OCI-LY1 (cell line): ENCODE data around the gene KLHL5.

Experiments used
- H2AFZ ChIP-seq: fragments of 200-600 bp; sonication (generic), shearing (Covaris generic); 2 replicates; pipeline ENCODE4 v1.6.0; 2014; ENCODE audit warnings: antibody characterized with exemption, mild to moderate bottlenecking, low read length
- H3F3A ChIP-seq: fragments of 200-600 bp; sonication (generic), shearing (Covaris generic); 2 replicates; pipeline ENCODE4 v1.6.0; 2014; ENCODE audit warnings: mild to moderate bottlenecking, antibody characterized with exemption, low read length, moderate library complexity; ENCODE audit not compliant: insufficient read depth
- H3K27ac ChIP-seq: fragments of 200-600 bp; sonication (generic); 2 replicates; pipeline ENCODE4 v1.5.1; 2014; ENCODE audit warnings: low read length, mixed run types, mild to moderate bottlenecking, low read depth; ENCODE audit not compliant: poor library complexity, severe bottlenecking
- H3K27me3 ChIP-seq: fragments of 200-600 bp; sonication (generic); 2 replicates; pipeline ENCODE4 v1.6.0; 2014; ENCODE audit warnings: antibody characterized with exemption, mild to moderate bottlenecking, low read length, moderate library complexity; ENCODE audit not compliant: insufficient read depth
- H3K36me3 ChIP-seq: fragments of 200-600 bp; sonication (generic); 2 replicates; pipeline ENCODE4 v1.6.1; 2014; ENCODE audit warnings: mild to moderate bottlenecking, antibody characterized with exemption, low read length, moderate library complexity, mixed read lengths; ENCODE audit not compliant: insufficient read depth
- H3K4me1 ChIP-seq: fragments of 200-600 bp; sonication (generic); 2 replicates; pipeline ENCODE4 v1.5.1; 2014; ENCODE audit warnings: mild to moderate bottlenecking, low read length, moderate library complexity; ENCODE audit not compliant: insufficient read depth, severe bottlenecking
- H3K4me2 ChIP-seq: fragments of 200-600 bp; sonication (generic), shearing (Covaris generic); 2 replicates; pipeline ENCODE4 v1.6.1; 2014; ENCODE audit warnings: low read length
- H3K4me3 ChIP-seq: fragments of 200-600 bp; sonication (generic); 2 replicates; pipeline ENCODE4 v1.5.1; 2014; ENCODE audit warnings: low read length, low read depth, mild to moderate bottlenecking, mixed read lengths; ENCODE audit not compliant: poor library complexity, severe bottlenecking
- H3K79me2 ChIP-seq: fragments of 200-600 bp; shearing (Covaris generic); 2 replicates; pipeline ENCODE4 v1.6.1; 2016; ENCODE audit warnings: mixed run types, low read length, mixed read lengths; ENCODE audit not compliant: insufficient read depth
- H3K9ac ChIP-seq: fragments of 200-600 bp; sonication (generic), shearing (Covaris generic); 2 replicates; pipeline ENCODE4 v1.6.1; 2014; ENCODE audit warnings: mild to moderate bottlenecking, low read length, mixed read lengths
- H3K9me2 ChIP-seq: fragments of 200-600 bp; sonication (generic), shearing (Covaris generic); 2 replicates; pipeline ENCODE4 v1.6.1; 2014; ENCODE audit warnings: low read depth, mild to moderate bottlenecking, low read length, mixed read lengths
- H3K9me3 ChIP-seq: fragments of 200-600 bp; shearing (Covaris generic); 2 replicates; pipeline ENCODE4 v1.6.1; 2014; ENCODE audit warnings: low read length, mixed read lengths
- H4K20me1 ChIP-seq: fragments of 200-600 bp; sonication (generic), shearing (Covaris generic); 2 replicates; pipeline ENCODE4 v1.6.0; 2016; ENCODE audit warnings: mild to moderate bottlenecking, low read length; ENCODE audit not compliant: insufficient read depth
- CTCF ChIP-seq: fragments of 200-600 bp; sonication (generic), shearing (Covaris generic); IDR thresholded peaks from 2 replicates; pipeline ENCODE4 v1.5.1; 2017; ENCODE audit warnings: mild to moderate bottlenecking, antibody characterized with exemption, low read length, moderate library complexity, mixed read lengths
- EZH2 ChIP-seq: fragments of 200-600 bp; sonication (generic), shearing (Covaris generic); IDR thresholded peaks from 2 replicates; pipeline ENCODE4 v1.8.0; 2017; ENCODE audit warnings: borderline replicate concordance, mixed run types, mild to moderate bottlenecking, antibody characterized with exemption, low read length, moderate library complexity, mixed read lengths

The KLHL5 gene

DNA sequence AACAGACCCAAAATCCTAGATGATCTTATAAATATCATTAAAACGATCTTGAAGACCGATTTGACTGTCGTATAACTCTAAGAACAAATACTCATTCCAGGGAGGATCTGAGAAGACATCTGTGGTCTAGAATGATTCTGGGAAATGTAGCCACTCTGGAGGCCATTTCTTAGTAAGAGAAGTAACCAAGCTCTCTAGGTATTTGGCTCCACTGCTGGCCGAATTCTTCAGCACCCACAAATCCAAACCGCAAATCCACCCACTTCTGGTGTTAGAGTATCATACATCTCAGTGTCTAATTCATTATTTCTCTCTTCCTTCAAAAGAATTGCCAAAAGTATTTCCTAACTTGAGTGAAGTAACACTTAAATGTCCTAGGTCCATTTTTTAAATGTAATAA lies 23.9 kb downstream of the KLHL5 start:
- Histone ChIP-seq H3K27ac (no peak overlapping the region), H3K9me2 (no peaks in the 10 kb centered on the region), H3K79me2 (no peaks in the 10 kb centered on the region), H4K20me1 (no peaks in the 10 kb centered on the region), H3K36me3 (peaks cover 78% of the 10 kb centered on the region; the same call in 1 of the 2 replicates), H3K4me3 (no peak overlapping the region), H3K9ac (no peak overlapping the region), H3F3A (no peaks in the 10 kb centered on the region), H3K27me3 (no peaks in the 10 kb centered on the region), H3K4me2 (no peak overlapping the region), H3K4me1 (no peaks in the 10 kb centered on the region), H3K9me3 (no peaks in the 10 kb centered on the region), H2AFZ (no peak overlapping the region)
- no peak for TF ChIP-seq EZH2
- TF ChIP-seq CTCF: no peak

GRCh38 chr4:39096847-39097246 lies 34.8 kb downstream of the KLHL5 start:
- no peaks in the 10 kb centered on the region for H3K9me3 ChIP-seq
- no peaks in the 10 kb centered on the region for H3K79me2 ChIP-seq
- H3K27ac ChIP-seq: no peak overlapping the region
- TF ChIP-seq CTCF (no peak), EZH2 (no peak)
- no peaks in the 10 kb centered on the region for H3K27me3 ChIP-seq
- H3K4me1 ChIP-seq: no peaks in the 10 kb centered on the region
- no peak overlapping the region for H2AFZ ChIP-seq
- H4K20me1 ChIP-seq: no peaks in the 10 kb centered on the region
- H3K9me2 ChIP-seq: no peaks in the 10 kb centered on the region
- peaks cover 26% of the 10 kb centered on the region; the same call in 1 of the 2 replicates for H3K36me3 ChIP-seq
- H3K4me3 ChIP-seq: no peak overlapping the region
- H3K4me2 ChIP-seq: no peak overlapping the region
- no peak overlapping the region for H3K9ac ChIP-seq
- no peaks in the 10 kb centered on the region for H3F3A ChIP-seq

DNA sequence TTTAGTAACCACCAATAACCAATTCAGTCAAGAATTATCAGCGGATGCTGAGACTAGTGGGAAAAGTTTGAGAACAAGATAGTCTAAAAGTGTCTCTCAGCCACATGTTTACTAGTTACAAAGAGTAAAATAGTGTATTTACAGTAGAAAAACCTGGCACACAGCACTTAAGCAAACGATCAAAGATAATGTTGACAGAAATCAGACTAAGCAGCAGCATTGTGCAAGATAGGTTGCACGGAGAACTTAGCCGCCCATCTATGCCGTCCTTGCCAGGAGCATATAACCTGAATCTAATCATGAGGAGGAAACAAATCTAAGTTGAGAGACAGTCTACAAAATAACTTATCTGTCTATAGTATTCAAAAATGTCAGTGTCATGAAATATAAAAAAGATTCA lies 35.3 kb downstream of the KLHL5 start:
- Histone ChIP-seq H3K4me1 (no peaks in the 10 kb centered on the region), H3K9me2 (no peaks in the 10 kb centered on the region), H3K4me3 (no peak overlapping the region), H3K36me3 (peaks cover 30% of the 10 kb centered on the region; the same call in 1 of the 2 replicates), H3K4me2 (no peak overlapping the region), H3K9me3 (no peaks in the 10 kb centered on the region), H3K9ac (no peak overlapping the region), H2AFZ (no peak overlapping the region), H3K27me3 (no peaks in the 10 kb centered on the region), H3K79me2 (no peaks in the 10 kb centered on the region), H3K27ac (no peak overlapping the region), H4K20me1 (no peaks in the 10 kb centered on the region), H3F3A (no peaks in the 10 kb centered on the region)
- no peak for TF ChIP-seq CTCF
- TF ChIP-seq EZH2: no peak
